Karpas-422 (cell line): ENCODE results near the gene CHAT. TPM values are rescaled to one million over a fixed set of nuclear protein-coding genes. Genes with fewer than 3 reads are reported as not detected.

Experiments
- DNase-seq: peaks from one replicate; pipeline ENCODE4 v3.0.0-alpha.2; 2015
- H2AFZ ChIP-seq: fragments of 200-600 bp; sonication (generic); 2 replicates; pipeline ENCODE4 v1.6.1; 2014; ENCODE audit warnings: antibody characterized with exemption, low read length, mixed read lengths
- H3K27ac ChIP-seq: fragments of 200-600 bp; sonication (generic); 2 replicates; pipeline ENCODE4 v1.5.1; 2014; ENCODE audit warnings: mild to moderate bottlenecking, low read length, moderate library complexity
- H3K27me3 ChIP-seq: fragments of 200-600 bp; sonication (generic); 2 replicates; pipeline ENCODE4 v1.6.1; 2014; ENCODE audit warnings: low read length, mixed read lengths
- H3K36me3 ChIP-seq: fragments of 200-600 bp; sonication (generic); 2 replicates; pipeline ENCODE4 v1.6.1; 2014; ENCODE audit warnings: low read length, mixed read lengths; ENCODE audit not compliant: insufficient read depth
- H3K4me1 ChIP-seq: fragments of 200-600 bp; sonication (generic); 2 replicates; pipeline ENCODE4 v1.6.1; 2014; ENCODE audit warnings: mild to moderate bottlenecking, low read length, mixed read lengths
- H3K4me2 ChIP-seq: fragments of 200-600 bp; sonication (generic); 2 replicates; pipeline ENCODE4 v1.6.1; 2014; ENCODE audit warnings: low read length, low read depth, mild to moderate bottlenecking; ENCODE audit not compliant: poor library complexity, severe bottlenecking
- H3K4me3 ChIP-seq: fragments of 200-600 bp; sonication (generic); 2 replicates; pipeline ENCODE4 v1.5.1; 2014; ENCODE audit warnings: mild to moderate bottlenecking, antibody characterized with exemption, low read length, mixed read lengths
- H3K79me2 ChIP-seq: fragments of 200-600 bp; sonication (generic); 2 replicates; pipeline ENCODE4 v1.6.1; 2014; ENCODE audit warnings: mild to moderate bottlenecking, low read length, mixed read lengths
- H3K9ac ChIP-seq: fragments of 200-600 bp; sonication (generic); 2 replicates; pipeline ENCODE4 v1.6.0; 2014; ENCODE audit warnings: low read length
- H3K9me2 ChIP-seq: fragments of 200-600 bp; sonication (generic), shearing (Covaris generic); replicated peaks from 2 replicates; pipeline ENCODE4 v1.6.0; 2014; ENCODE audit warnings: mild to moderate bottlenecking, low read length, moderate library complexity; ENCODE audit not compliant: insufficient read depth
- H3K9me3 ChIP-seq: fragments of 300-700, 200-600 bp; sonication (generic); 2 replicates; pipeline ENCODE4 v1.6.1; 2014; ENCODE audit warnings: low read length, mixed read lengths
- H4K20me1 ChIP-seq: fragments of 200-600 bp; sonication (generic); 2 replicates; pipeline ENCODE4 v1.6.1; 2014; ENCODE audit warnings: mild to moderate bottlenecking, antibody characterized with exemption, low read length, low read depth; ENCODE audit not compliant: insufficient read depth
- total RNA-seq: library from RNA; depleted of rRNA; stranded (reverse); fragments of >200 nt; shearing (Covaris generic); gene quantifications from 2 replicates; pipeline ENCODE4 v1.2.3, GENCODE V29; 2014; ENCODE audit warnings: low replicate concordance

The CHAT gene
- total RNA-seq, 1 experiment from 2014 or later, result not detected

- no peaks in the 10 kb centered on the region for H4K20me1 ChIP-seq
- H3K9ac ChIP-seq, result peak overlapping the region; percentile 45; the same call in 1 of the 2 replicates
- H3K4me2 ChIP-seq, result peak overlapping the region; percentile 77
- H3K9me3 ChIP-seq, result no peaks in the 10 kb centered on the region
- DNase-seq, result peak; percentile 81
- H3K9me2 ChIP-seq, result no peaks in the 10 kb centered on the region
- H3K27me3 ChIP-seq, result no peaks in the 10 kb centered on the region
- no peaks in the 10 kb centered on the region for H3K79me2 ChIP-seq
- H3K36me3 ChIP-seq, result no peaks in the 10 kb centered on the region
- H3K4me1 ChIP-seq, result peaks cover 18% of the 10 kb centered on the region
- no peak overlapping the region for H3K27ac ChIP-seq
- 0 out of 2 replicates have a peak overlapping the region, but pooled peaks have one; percentile 65 for H2AFZ ChIP-seq
- H3K4me3 ChIP-seq, result peak overlapping the region; percentile 52
Measured at GRCh38 chr10:49649294-49649693, 35.5 kb downstream of the CHAT start.

- Histone ChIP-seq H3K9ac (no peak overlapping the region), H3K4me1 (peaks cover 18% of the 10 kb centered on the region), H3K27me3 (no peaks in the 10 kb centered on the region), H2AFZ (no peak overlapping the region), H3K9me3 (no peaks in the 10 kb centered on the region), H3K27ac (no peak overlapping the region), H4K20me1 (no peaks in the 10 kb centered on the region), H3K9me2 (no peaks in the 10 kb centered on the region), H3K4me3 (peak overlapping the region; percentile 52), H3K79me2 (no peaks in the 10 kb centered on the region), H3K36me3 (no peaks in the 10 kb centered on the region), H3K4me2 (peak overlapping the region; percentile 77)
- DNase-seq, result peak; percentile 42
Measured at GRCh38 chr10:49649936-49650723, 36.3 kb downstream of the CHAT start.

GRCh38 chr10:49650724-49651034, 36.8 kb downstream of the CHAT start:
- Histone ChIP-seq H3K9ac (no peak overlapping the region), H3K36me3 (no peaks in the 10 kb centered on the region), H3K9me2 (no peaks in the 10 kb centered on the region), H3K79me2 (no peaks in the 10 kb centered on the region), H3K4me3 (no peak overlapping the region), H2AFZ (no peak overlapping the region), H3K27me3 (no peaks in the 10 kb centered on the region), H3K27ac (no peak overlapping the region), H4K20me1 (no peaks in the 10 kb centered on the region), H3K4me2 (no peak overlapping the region), H3K4me1 (peaks cover 18% of the 10 kb centered on the region), H3K9me3 (no peaks in the 10 kb centered on the region)
- DNase-seq, result no peak

- Histone ChIP-seq H2AFZ (no peak overlapping the region), H3K9me3 (no peaks in the 10 kb centered on the region), H3K4me1 (peaks cover 18% of the 10 kb centered on the region), H3K27ac (no peak overlapping the region), H3K9me2 (no peaks in the 10 kb centered on the region), H3K9ac (no peak overlapping the region), H3K4me3 (no peak overlapping the region), H4K20me1 (no peaks in the 10 kb centered on the region), H3K27me3 (no peaks in the 10 kb centered on the region), H3K36me3 (no peaks in the 10 kb centered on the region), H3K4me2 (no peak overlapping the region), H3K79me2 (no peaks in the 10 kb centered on the region)
- no peak for DNase-seq
Measured at GRCh38 chr10:49651039-49651835, 37.4 kb downstream of the CHAT start.

GRCh38 chr10:49651917-49652316, 38.1 kb downstream of the CHAT start:
- Histone ChIP-seq H3K27me3 (no peaks in the 10 kb centered on the region), H3K79me2 (no peaks in the 10 kb centered on the region), H3K4me3 (no peak overlapping the region), H3K9me3 (no peaks in the 10 kb centered on the region), H3K4me1 (peaks cover 18% of the 10 kb centered on the region), H3K4me2 (no peak overlapping the region), H3K36me3 (no peaks in the 10 kb centered on the region), H3K9ac (no peak overlapping the region), H4K20me1 (no peaks in the 10 kb centered on the region), H3K9me2 (no peaks in the 10 kb centered on the region), H2AFZ (no peak overlapping the region), H3K27ac (no peak overlapping the region)
- DNase-seq, result no peak

GRCh38 chr10:49652421-49653272, 38.8 kb downstream of the CHAT start:
- Histone ChIP-seq H3K9me3 (no peaks in the 10 kb centered on the region), H2AFZ (no peak overlapping the region), H3K4me2 (no peak overlapping the region), H3K4me1 (peaks cover 18% of the 10 kb centered on the region), H3K79me2 (no peaks in the 10 kb centered on the region), H3K27me3 (no peaks in the 10 kb centered on the region), H3K36me3 (no peaks in the 10 kb centered on the region), H3K4me3 (no peak overlapping the region), H3K27ac (no peak overlapping the region), H3K9me2 (no peaks in the 10 kb centered on the region), H3K9ac (no peak overlapping the region), H4K20me1 (no peaks in the 10 kb centered on the region)
- DNase-seq, result no peak

GRCh38 chr10:49653273-49653929, 39.6 kb downstream of the CHAT start:
- Histone ChIP-seq H3K9me2 (no peaks in the 10 kb centered on the region), H3K36me3 (no peaks in the 10 kb centered on the region), H3K4me1 (peaks cover 18% of the 10 kb centered on the region), H3K4me2 (no peak overlapping the region), H2AFZ (no peak overlapping the region), H4K20me1 (no peaks in the 10 kb centered on the region), H3K27me3 (no peaks in the 10 kb centered on the region), H3K9me3 (no peaks in the 10 kb centered on the region), H3K4me3 (no peak overlapping the region), H3K9ac (no peak overlapping the region), H3K79me2 (no peaks in the 10 kb centered on the region), H3K27ac (no peak overlapping the region)
- no peak for DNase-seq
